ENCODE data around the gene LOXL3. TPM values are rescaled to one million over a fixed set of nuclear protein-coding genes. Genes with fewer than 3 reads are reported as not detected.

Gene LOXL3
- 16.1 TPM for total RNA-seq

GRCh38 chr2:74553892-74554819 lies at the start of gene LOXL3, which contains the start of gene DOK1:
TSS of gene LOXL3 (minus strand) at chr2:74553942. CDS start at chr2:74552634, 1,308 bp downstream.
TSS of gene DOK1 (plus strand) at chr2:74554720. CDS start at chr2:74554755, 35 bp downstream.
- DNase-seq = peak; percentile 37

- no peak for DNase-seq
Observed at GRCh38 chr2:74602586-74603281, 49.0 kb upstream of the LOXL3 start.

GRCh38 chr2:74599676-74600075 lies 45.9 kb upstream of the LOXL3 start:
- no peak for DNase-seq

GRCh38 chr2:74597410-74597809 lies 43.7 kb upstream of the LOXL3 start:
- no peak for DNase-seq

- DNase-seq = no peak
Observed at GRCh38 chr2:74596584-74596983, 42.8 kb upstream of the LOXL3 start.

- no peak for DNase-seq
Observed at GRCh38 chr2:74593826-74594772, 40.4 kb upstream of the LOXL3 start.

- DNase-seq = no peak
Observed at GRCh38 chr2:74588664-74589063, 34.9 kb upstream of the LOXL3 start.

- no peak for DNase-seq
Observed at GRCh38 chr2:74587664-74588277, 34.0 kb upstream of the LOXL3 start.

GRCh38 chr2:74585406-74586185 lies 31.9 kb upstream of the LOXL3 start:
- DNase-seq = no peak

GRCh38 chr2:74584088-74584645 lies 30.4 kb upstream of the LOXL3 start:
- DNase-seq = no peak

- no peak for DNase-seq
Observed at GRCh38 chr2:74583504-74583903, 29.8 kb upstream of the LOXL3 start.

GRCh38 chr2:74582184-74582583 lies 28.4 kb upstream of the LOXL3 start:
- no peak for DNase-seq

GRCh38 chr2:74581463-74581862 lies 27.7 kb upstream of the LOXL3 start:
- no peak for DNase-seq

- DNase-seq = no peak
Observed at GRCh38 chr2:74578408-74578807, 24.7 kb upstream of the LOXL3 start.

GRCh38 chr2:74577448-74577847 lies 23.7 kb upstream of the LOXL3 start:
- no peak for DNase-seq

GRCh38 chr2:74576863-74577229 lies 23.1 kb upstream of the LOXL3 start:
- no peak for DNase-seq

GRCh38 chr2:74576211-74576862 lies 22.6 kb upstream of the LOXL3 start:
- no peak for DNase-seq

GRCh38 chr2:74575320-74575719 lies 21.6 kb upstream of the LOXL3 start:
- no peak for DNase-seq

- no peak for DNase-seq
Observed at GRCh38 chr2:74573747-74574562, 20.2 kb upstream of the LOXL3 start.

Measured in occipital lobe (tissue), 2 donors.